Activated naive CD8-positive, alpha-beta T cell treated with anti-CD3 and anti-CD28 coated beads, Interleukin-2, amount 50 U/mL, for 16 hours (primary cell): ENCODE measurements around the gene FADS2.

Experiments
- DNase-seq: peaks from one replicate; pipeline ENCODE4 v3.0.0-alpha.2; 2020; ENCODE audit warnings: low read depth, low spot score

Gene FADS2

DNA sequence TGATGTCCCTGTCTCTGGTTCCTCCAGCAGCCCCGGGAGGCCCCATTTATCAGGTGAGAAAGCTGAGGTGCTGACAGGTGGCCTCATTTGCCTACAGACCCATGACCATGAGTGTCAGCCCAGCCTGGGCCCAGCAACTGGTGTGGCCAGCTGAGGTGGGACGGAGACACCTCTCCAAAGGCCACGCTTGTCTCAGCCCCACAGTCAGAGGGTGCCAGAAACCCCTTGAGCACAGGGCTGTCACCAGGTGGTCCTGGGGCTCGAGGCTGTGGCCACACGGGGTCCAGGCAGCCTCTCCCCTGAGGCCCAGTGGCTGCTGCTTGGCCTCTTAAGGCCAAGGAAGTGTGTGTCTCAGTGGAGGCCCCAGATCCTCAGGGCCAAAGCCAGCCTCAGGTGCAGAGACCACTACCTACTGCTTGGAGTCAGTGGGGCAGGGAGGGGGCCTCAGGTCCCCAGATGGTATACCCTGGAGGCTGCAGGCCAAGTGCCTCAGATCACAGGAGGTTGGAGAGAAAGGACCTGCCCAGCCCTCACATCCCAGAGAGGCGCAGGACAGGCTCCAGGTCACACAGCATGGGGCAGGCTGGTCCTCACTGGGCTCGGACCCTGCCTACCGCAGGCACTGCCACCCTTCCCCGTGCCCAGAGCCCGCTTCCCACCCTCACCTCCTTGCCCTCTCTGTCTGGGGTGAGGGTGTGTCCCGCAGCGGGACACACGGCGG lies 77.9 kb downstream of the FADS2 start:
- DNase-seq, result no peak

GRCh38 chr11:61906522-61906909 lies 78.4 kb downstream of the FADS2 start:
- DNase-seq, result no peak

DNA sequence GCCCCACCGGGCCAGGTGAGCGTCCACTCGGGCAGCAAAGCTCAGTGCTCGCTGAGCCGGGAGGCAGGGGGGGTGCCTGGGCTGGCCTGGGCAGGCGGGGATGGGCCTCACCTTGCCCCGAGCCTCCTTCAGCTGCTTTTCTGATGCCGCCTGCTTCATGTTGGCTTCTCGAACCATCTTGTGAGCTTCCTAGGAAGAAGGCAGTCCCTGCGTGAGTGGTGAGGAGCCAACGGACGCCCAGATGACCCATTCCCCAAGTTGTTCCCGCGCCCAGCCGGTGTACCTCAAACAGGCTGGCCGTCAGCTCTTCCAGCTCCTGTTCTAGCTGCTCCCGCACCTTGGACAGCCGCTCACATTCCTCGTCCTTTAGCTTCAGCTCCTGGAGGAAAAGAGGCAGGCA lies 79.2 kb downstream of the FADS2 start:
- DNase-seq, result no peak

DNA sequence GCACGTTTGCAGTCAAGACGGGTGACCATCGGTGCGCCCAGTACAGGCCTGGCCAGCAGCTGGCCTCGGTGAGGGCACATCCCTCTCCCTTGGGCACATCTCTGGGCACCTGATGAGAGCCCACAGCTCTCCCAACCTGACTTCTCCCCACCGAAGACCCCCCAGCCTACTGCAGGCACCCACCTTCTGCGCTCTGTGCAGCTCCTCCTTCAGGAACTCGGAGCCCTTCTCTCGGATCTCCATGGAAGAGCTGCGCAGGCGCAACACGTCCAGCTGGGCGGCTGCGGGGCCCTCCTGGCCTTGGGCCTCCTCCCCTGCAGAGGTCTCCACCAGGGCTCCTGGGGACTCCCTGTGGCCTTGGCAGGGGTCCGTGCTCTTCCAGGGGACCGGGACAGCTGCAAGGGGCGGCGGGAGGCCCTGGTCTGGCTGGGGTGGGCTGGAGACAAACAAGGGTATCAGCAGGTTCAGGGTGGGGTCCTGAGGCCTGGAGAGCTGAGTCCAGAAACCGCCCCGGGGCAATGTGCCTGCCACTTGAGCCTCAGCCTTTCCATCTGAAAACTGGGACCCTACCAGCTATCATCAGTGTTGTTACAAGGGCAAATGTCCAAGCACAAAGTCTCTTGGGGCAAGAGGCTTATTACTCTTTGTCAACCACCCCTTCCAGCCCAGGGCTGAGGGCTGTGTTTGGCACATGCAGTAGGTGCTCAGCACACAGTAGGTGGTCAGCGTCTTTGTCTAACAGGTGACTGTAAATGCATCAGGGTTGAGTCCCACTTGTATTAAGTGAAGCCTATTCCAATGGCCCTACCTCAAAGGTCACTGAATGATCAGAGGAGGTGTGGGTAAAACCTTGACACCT lies 80.0 kb downstream of the FADS2 start:
- DNase-seq, result no peak

- no peak for DNase-seq
Observed at GRCh38 chr11:61908730-61909316, 80.7 kb downstream of the FADS2 start.

DNA sequence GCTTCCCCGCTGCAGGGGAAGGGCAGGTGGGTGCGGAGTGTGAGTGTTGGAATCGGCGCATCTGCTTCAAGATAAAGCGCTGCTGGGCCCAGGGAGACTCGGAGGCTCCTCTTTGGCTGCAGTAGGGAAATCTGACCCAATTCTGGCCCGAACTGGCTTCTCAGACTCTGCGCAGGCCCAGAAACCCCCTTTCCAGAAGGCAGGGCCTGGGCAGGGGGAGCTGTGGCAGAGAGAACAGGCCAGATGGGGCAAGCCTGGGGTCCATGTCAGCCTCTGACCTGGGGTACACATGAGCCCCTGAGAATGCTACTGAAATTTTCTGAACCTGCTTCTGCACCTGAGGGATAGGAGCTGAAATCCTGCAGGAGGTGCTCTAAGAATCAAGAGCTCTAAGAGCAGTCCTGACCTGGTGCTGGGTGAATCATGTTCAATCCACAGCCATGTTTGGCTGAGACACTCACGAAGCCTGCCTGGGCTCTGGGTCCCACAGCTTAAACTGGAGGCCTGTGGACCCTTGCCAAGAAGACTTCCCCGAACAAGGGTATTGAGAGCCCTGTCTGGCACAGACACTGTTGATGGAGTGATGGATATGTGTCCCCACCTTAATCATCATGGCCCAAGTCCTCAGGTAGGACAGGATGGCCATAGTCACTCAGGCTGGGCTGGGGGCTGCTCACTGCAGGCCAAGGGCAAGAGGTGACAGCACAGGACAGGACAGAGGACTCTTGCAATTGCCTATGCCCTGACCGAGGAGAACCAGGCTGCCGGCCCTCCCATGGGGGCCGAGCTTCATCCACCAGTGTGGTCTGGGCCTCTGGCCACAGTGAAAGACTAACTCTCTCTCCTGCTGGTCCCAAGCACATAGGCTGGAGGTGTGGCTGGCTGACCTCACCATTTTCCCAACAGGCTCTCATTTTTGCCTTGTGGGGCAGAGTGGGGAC lies 82.4 kb downstream of the FADS2 start:
- no peak for DNase-seq

DNA sequence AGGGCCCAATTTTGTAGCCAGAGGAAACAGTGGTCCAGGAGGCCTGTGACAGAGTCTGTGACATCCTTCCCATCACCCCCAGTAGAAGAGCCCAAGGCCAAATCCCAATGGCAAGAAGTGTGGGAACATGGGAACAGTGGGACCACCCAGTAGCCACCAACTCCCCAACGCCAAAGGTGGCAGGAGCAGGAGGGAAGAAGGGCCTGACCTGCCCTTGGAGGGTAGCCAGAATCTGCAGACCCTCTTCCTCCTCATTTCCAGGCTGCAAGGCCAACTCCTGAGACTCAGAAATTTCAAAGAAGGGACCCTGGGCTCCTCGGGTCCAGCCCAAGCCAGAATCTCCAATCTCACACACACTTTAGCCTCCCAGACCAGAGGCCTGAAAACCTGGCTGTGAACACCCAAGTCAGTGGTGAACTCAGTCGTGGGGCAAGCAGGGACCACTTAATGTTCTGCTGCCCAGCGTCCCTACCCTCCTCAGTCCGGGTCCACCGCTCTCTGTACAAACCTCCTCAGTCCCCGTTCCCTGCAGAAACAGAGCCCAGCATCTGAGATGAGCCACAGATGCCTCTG lies 83.1 kb downstream of the FADS2 start:
- DNase-seq, result no peak

GRCh38 chr11:61911701-61912529 lies 83.8 kb downstream of the FADS2 start:
- DNase-seq, result no peak

GRCh38 chr11:61912530-61912898 lies 84.4 kb downstream of the FADS2 start:
- no peak for DNase-seq

- no peak for DNase-seq
Observed at GRCh38 chr11:61912991-61913698, 85.0 kb downstream of the FADS2 start.

- no peak for DNase-seq
Observed at GRCh38 chr11:61913699-61914395, 85.7 kb downstream of the FADS2 start.

- no peak for DNase-seq
Observed at GRCh38 chr11:61914471-61915171, 86.5 kb downstream of the FADS2 start.

- DNase-seq, result no peak
Observed at GRCh38 chr11:61916737-61917333, 88.7 kb downstream of the FADS2 start.
